A673 (cell line): ENCODE measurements around the gene DUOXA2. TPM values are rescaled to one million over a fixed set of nuclear protein-coding genes. Genes with fewer than 3 reads are reported as not detected.

Experiments used
- BruUV-seq: library from RNA; stranded (reverse); fragments of 400-500 nt; replicated peaks from 2 replicates; lab custom pipeline; 2021; lab: Mats Ljungman, UMichigan
- CTCF ChIA-PET: fragments of 300-600 bp; sonication (Branson Sonifier 250); formaldehyde crosslinking; loops from one replicate; lab custom pipeline; 2022; ENCODE audit warnings: antibody characterized with exemption; lab: Charles Lee
- POLR2A ChIA-PET: fragments of 300-600 bp; sonication (Branson Sonifier 250); formaldehyde crosslinking; loops from one replicate; lab custom pipeline; 2022; ENCODE audit warnings: antibody characterized with exemption; ENCODE audit not compliant: low non-redundant PET; lab: Charles Lee
- DNase-seq: peaks from one replicate; pipeline ENCODE4 v3.0.0-alpha.2; 2015; ENCODE audit warnings: low spot score
- H3K27ac ChIP-seq: fragments of 200-600 bp; sonication (generic); 2 replicates; pipeline ENCODE4 v1.5.1; 2016; ENCODE audit warnings: mixed run types, low read depth, mild to moderate bottlenecking, mixed read lengths, antibody characterized with exemption, low read length; ENCODE audit not compliant: poor library complexity, severe bottlenecking
- H3K27me3 ChIP-seq: fragments of 200-600 bp; sonication (generic); replicated peaks from 2 replicates; pipeline ENCODE4 v1.6.1; 2017; ENCODE audit warnings: mixed run types, low read depth, mild to moderate bottlenecking, mixed read lengths, antibody characterized with exemption, low read length; ENCODE audit not compliant: insufficient read depth, poor library complexity
- H3K36me3 ChIP-seq: fragments of 200-600 bp; sonication (generic); 2 replicates; pipeline ENCODE4 v1.6.1; 2016; ENCODE audit warnings: mixed run types, mild to moderate bottlenecking, mixed read lengths, antibody characterized with exemption, low read length; ENCODE audit not compliant: insufficient read depth, poor library complexity, severe bottlenecking
- H3K4me1 ChIP-seq: fragments of 200-600 bp; sonication (generic); 2 replicates; pipeline ENCODE4 v1.6.1; 2017; ENCODE audit warnings: mixed run types, mild to moderate bottlenecking, mixed read lengths, antibody characterized with exemption, low read length; ENCODE audit not compliant: insufficient read depth, poor library complexity, severe bottlenecking
- H3K4me3 ChIP-seq: fragments of 200-600 bp; sonication (generic); 2 replicates; pipeline ENCODE4 v1.5.1; 2016; ENCODE audit warnings: low read depth, mixed run types, mild to moderate bottlenecking, mixed read lengths, low read length; ENCODE audit not compliant: poor library complexity, severe bottlenecking
- H3K9me3 ChIP-seq: fragments of 200-600 bp; sonication (generic); 2 replicates; pipeline ENCODE4 v1.6.1; 2016; ENCODE audit warnings: mixed run types, low read depth, mild to moderate bottlenecking, mixed read lengths, antibody characterized with exemption, low read length; ENCODE audit not compliant: poor library complexity, severe bottlenecking
- CTCF ChIP-seq: fragments of 300-800, 200-600 bp; sonication (generic); conservative IDR thresholded peaks from 2 replicates; pipeline ENCODE4 v1.5.1; 2017; ENCODE audit warnings: low read depth, mild to moderate bottlenecking, antibody characterized with exemption, low read length, moderate library complexity, mixed read lengths
- EZH2 ChIP-seq: fragments of 200-600 bp; sonication (generic); IDR thresholded peaks from 2 replicates; pipeline ENCODE4 v1.6.1; 2017; ENCODE audit warnings: borderline replicate concordance, low read depth, mild to moderate bottlenecking, mixed read lengths, antibody characterized with exemption, low read length; ENCODE audit not compliant: poor library complexity, severe bottlenecking
- intact Hi-C: fragments of 100-400 bp; cut with micrococcal nuclease; formaldehyde crosslinking; loops from one replicate; pipeline ENCODE4 v1.10.0; 2022; ENCODE audit not compliant: unreplicated experiment
- total RNA-seq: library from RNA; stranded (reverse); gene quantifications from 2 replicates; pipeline ENCODE4 v1.2.3, GENCODE V29; 2021

Gene DUOXA2
- total RNA-seq, 1 experiment from 2014 or later = not detected

- CTCF ChIA-PET = no interaction called here
- Histone ChIP-seq H3K27ac (no peak overlapping the region), H3K9me3 (no peaks in the 10 kb centered on the region), H3K4me3 (no peak overlapping the region), H3K27me3 (no peaks in the 10 kb centered on the region), H3K36me3 (no peaks in the 10 kb centered on the region), H3K4me1 (no peaks in the 10 kb centered on the region)
- POLR2A ChIA-PET = no interaction called here
- no peak for DNase-seq
- TF ChIP-seq CTCF = no peak
- TF ChIP-seq EZH2 = no peak
- BruUV-seq = no TSS peak
- intact Hi-C loops = no loop called here
Measured at GRCh38 chr15:45139770-45140169, 25.6 kb downstream of the DUOXA2 start.

GRCh38 chr15:45140557-45141250, 26.6 kb downstream of the DUOXA2 start:
- CTCF ChIA-PET = interaction anchor here (0.5 kb wide), 1 partner anchor 548 kb away, joined by 3 read pairs; no protein-coding TSS in a partner anchor
- DNase-seq = no peak
- Histone ChIP-seq H3K36me3 (no peaks in the 10 kb centered on the region), H3K27ac (no peak overlapping the region), H3K27me3 (no peaks in the 10 kb centered on the region), H3K4me1 (no peaks in the 10 kb centered on the region), H3K9me3 (no peaks in the 10 kb centered on the region), H3K4me3 (no peak overlapping the region)
- POLR2A ChIA-PET = no interaction called here
- TF ChIP-seq EZH2 (no peak), CTCF (no peak)
- BruUV-seq = no TSS peak
- intact Hi-C loops = no loop called here

GRCh38 chr15:45141386-45141785, 27.3 kb downstream of the DUOXA2 start:
- Histone ChIP-seq H3K4me1 (no peaks in the 10 kb centered on the region), H3K9me3 (no peaks in the 10 kb centered on the region), H3K4me3 (no peak overlapping the region), H3K27me3 (no peaks in the 10 kb centered on the region), H3K36me3 (no peaks in the 10 kb centered on the region), H3K27ac (no peak overlapping the region)
- TF ChIP-seq EZH2 = no peak
- no peak for TF ChIP-seq CTCF
- BruUV-seq = no TSS peak
- intact Hi-C loops = no loop called here
- ChIA-PET CTCF (no interaction called here), POLR2A (no interaction called here)
- DNase-seq = no peak
